ENCODE results near the gene IGFBP5.

DNA sequence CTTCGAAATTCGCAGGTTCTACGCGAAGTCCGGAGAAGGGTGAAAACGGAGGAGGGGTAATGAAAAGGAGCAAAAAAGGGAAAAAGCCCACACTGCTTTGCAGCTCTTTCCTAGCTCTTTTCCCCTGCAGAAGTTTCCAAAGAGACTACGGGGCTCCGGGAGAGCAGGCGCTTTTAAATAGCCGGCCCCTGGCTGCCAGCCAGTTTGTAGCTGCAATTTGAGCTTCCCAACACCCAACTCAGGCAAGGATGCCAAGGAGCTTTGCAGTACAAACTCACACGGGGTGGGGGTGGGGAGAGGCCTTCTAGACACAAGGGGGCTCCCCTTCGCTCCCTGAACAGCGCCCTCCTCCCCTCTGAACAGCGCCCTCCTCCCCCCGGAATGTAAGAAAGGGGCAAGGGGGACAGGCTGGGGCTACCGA lies at the start of gene IGFBP5:
- TF ChIP-seq, protein P1, sequence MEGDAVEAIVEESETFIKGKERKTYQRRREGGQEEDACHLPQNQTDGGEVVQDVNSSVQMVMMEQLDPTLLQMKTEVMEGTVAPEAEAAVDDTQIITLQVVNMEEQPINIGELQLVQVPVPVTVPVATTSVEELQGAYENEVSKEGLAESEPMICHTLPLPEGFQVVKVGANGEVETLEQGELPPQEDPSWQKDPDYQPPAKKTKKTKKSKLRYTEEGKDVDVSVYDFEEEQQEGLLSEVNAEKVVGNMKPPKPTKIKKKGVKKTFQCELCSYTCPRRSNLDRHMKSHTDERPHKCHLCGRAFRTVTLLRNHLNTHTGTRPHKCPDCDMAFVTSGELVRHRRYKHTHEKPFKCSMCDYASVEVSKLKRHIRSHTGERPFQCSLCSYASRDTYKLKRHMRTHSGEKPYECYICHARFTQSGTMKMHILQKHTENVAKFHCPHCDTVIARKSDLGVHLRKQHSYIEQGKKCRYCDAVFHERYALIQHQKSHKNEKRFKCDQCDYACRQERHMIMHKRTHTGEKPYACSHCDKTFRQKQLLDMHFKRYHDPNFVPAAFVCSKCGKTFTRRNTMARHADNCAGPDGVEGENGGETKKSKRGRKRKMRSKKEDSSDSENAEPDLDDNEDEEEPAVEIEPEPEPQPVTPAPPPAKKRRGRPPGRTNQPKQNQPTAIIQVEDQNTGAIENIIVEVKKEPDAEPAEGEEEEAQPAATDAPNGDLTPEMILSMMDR (IDR thresholded peaks at IDR 0.05; ENCODE audit: low read depth, low read length, poor library complexity, severe bottlenecking): peak; percentile 15
- no peak for TF ChIP-seq EZH2phosphoT487 (IDR thresholded peaks at IDR 0.05; ENCODE audit: borderline replicate concordance, low read length)

Measured in DOHH2 (cell line).